Neuron (in vitro differentiated cells): ENCODE results near the gene GMDS.

Experiments used
- H2AFZ ChIP-seq: one replicate; pipeline ENCODE4 v1.6.1; 2013; ENCODE audit warnings: low read depth, mild to moderate bottlenecking, inconsistent platforms, low read length, moderate library complexity
- H3K27me3 ChIP-seq: one replicate; pipeline ENCODE4 v1.6.1; 2013; ENCODE audit warnings: low read length; ENCODE audit not compliant: insufficient read depth
- H3K36me3 ChIP-seq: one replicate; pipeline ENCODE4 v1.6.1; 2013; ENCODE audit warnings: low read length; ENCODE audit not compliant: insufficient read depth
- H3K4me1 ChIP-seq: one replicate; pipeline ENCODE4 v1.6.1; 2013; ENCODE audit warnings: low read length; ENCODE audit not compliant: insufficient read depth
- H3K4me3 ChIP-seq: 2 replicates; pipeline ENCODE4 v1.5.1; 2013; ENCODE audit warnings: mild to moderate bottlenecking, low read length, moderate library complexity
- H3K9me3 ChIP-seq: one replicate; pipeline ENCODE4 v1.6.1; 2013; ENCODE audit warnings: low read length

Gene GMDS

DNA sequence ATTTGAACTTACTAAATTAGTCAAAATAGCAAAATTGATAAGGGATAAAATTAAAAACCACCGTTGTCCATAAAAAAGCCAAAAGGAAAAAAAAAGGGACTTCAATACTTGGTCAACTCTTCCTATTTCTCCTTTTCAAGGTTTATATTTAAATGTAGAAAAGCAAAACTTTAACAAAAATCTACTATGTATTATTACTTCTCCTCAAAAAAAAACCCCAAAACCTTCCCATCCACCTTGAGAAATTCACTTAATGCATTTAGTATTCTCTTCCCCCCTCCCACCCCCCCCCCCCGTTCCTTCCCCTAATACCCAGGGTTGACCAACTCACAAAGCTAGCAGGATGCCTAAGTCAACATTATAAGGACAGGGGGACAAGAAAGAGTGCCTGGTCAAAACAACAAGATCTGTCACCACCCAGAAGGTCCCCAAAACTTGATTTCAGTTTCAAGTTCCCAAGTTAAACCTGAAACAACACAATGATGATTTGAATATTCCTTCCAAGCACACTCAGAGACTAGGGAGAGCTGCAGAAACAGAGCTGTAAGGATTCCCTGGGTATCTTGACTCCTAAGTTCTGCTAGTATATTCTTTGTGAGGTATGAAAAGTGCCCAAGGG, 14.6 kb downstream of the GMDS start:
- H3K36me3 ChIP-seq = no peaks in the 10 kb centered on the region
- no peak overlapping the region for H2AFZ ChIP-seq
- H3K9me3 ChIP-seq = no peaks in the 10 kb centered on the region
- no peaks in the 10 kb centered on the region for H3K27me3 ChIP-seq
- H3K4me1 ChIP-seq = peaks cover 2% of the 10 kb centered on the region
- no peak overlapping the region for H3K4me3 ChIP-seq

DNA sequence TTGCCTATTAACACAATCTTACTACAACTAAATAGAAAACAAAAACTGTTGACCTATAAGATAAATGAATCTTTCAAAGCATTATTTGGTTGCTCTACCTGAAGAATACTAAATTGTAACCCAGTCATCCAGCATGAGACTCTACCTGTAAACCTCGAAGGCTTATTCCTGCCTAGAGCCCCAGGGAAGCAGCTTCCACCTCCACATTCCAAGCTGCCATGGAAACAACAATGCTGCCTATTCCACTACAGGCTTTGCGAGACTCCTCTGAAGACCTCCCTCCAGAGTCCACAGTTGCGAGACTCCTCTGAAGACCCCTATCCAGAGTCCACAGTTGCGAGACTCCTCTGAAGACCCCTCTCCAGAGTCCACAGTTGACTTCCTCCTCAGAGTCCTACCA, 15.7 kb downstream of the GMDS start:
- Histone ChIP-seq H2AFZ (no peak overlapping the region), H3K27me3 (no peaks in the 10 kb centered on the region), H3K9me3 (no peaks in the 10 kb centered on the region), H3K4me3 (no peak overlapping the region), H3K36me3 (no peaks in the 10 kb centered on the region), H3K4me1 (peaks cover 2% of the 10 kb centered on the region)

DNA sequence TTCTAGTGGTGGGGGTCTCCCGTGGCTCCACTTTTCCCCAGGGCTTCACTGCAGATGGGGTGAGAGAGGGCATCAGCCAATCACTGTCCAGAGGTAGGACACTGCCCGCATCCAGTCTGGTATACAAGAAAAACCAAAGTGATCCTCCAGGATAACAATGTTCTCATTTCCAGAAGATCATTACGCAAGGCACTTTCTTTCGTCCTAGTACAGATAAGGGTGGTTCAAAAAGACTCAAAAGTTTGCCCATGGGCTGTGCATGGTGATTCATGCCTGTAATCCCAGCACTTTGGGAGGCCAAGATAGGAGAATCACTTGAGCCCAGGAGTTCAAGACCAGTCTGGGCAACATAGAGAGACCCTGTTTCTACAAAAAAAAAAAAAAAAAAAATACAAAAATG, 16.4 kb downstream of the GMDS start:
- H3K4me1 ChIP-seq = peaks cover 2% of the 10 kb centered on the region
- no peak overlapping the region for H3K4me3 ChIP-seq
- no peaks in the 10 kb centered on the region for H3K36me3 ChIP-seq
- no peaks in the 10 kb centered on the region for H3K27me3 ChIP-seq
- no peak overlapping the region for H2AFZ ChIP-seq
- no peaks in the 10 kb centered on the region for H3K9me3 ChIP-seq

DNA sequence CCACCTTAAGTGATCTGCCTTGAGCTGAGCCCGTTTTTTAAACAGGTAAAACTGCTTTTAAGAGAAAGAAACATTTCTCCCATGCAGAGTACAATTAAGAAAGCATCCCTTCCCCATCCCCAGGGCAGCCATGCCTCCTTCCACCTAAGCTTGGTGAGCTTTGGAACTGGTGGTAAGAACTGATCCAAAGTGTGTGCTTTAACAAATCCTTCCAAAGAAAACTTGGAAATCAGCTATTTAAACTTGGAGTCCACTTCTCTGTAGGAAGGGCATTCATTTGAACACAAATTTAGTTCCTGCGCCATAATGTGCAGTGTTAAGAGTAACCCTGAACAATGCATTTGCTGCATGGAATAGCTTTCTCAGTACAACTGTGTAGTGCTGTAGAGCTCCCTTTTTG, 17.0 kb downstream of the GMDS start:
- H3K27me3 ChIP-seq = no peaks in the 10 kb centered on the region
- no peaks in the 10 kb centered on the region for H3K9me3 ChIP-seq
- no peak overlapping the region for H3K4me3 ChIP-seq
- H3K4me1 ChIP-seq = peaks cover 2% of the 10 kb centered on the region
- no peak overlapping the region for H2AFZ ChIP-seq
- H3K36me3 ChIP-seq = no peaks in the 10 kb centered on the region

DNA sequence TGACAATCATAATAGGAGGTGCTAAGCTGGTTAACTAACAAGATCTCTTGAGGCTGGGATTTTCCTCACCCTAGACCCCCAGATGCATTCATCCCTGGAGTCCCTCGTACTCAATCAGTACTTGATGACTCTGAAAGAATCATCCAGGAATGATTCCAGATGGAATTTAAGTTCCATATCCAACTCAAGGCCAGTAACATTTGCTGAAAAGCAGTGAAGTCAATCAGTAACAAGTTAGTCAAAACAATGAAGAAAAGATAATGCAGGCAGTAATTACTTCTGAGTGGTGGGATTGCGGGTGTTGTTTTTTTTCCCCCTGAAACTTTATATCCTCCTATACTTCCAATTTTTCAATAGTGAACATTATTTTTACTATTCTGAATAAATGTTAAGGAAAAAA, 18.6 kb downstream of the GMDS start:
- Histone ChIP-seq H3K9me3 (no peaks in the 10 kb centered on the region), H2AFZ (no peak overlapping the region), H3K36me3 (no peaks in the 10 kb centered on the region), H3K27me3 (no peaks in the 10 kb centered on the region), H3K4me1 (peaks cover 2% of the 10 kb centered on the region), H3K4me3 (no peak overlapping the region)

DNA sequence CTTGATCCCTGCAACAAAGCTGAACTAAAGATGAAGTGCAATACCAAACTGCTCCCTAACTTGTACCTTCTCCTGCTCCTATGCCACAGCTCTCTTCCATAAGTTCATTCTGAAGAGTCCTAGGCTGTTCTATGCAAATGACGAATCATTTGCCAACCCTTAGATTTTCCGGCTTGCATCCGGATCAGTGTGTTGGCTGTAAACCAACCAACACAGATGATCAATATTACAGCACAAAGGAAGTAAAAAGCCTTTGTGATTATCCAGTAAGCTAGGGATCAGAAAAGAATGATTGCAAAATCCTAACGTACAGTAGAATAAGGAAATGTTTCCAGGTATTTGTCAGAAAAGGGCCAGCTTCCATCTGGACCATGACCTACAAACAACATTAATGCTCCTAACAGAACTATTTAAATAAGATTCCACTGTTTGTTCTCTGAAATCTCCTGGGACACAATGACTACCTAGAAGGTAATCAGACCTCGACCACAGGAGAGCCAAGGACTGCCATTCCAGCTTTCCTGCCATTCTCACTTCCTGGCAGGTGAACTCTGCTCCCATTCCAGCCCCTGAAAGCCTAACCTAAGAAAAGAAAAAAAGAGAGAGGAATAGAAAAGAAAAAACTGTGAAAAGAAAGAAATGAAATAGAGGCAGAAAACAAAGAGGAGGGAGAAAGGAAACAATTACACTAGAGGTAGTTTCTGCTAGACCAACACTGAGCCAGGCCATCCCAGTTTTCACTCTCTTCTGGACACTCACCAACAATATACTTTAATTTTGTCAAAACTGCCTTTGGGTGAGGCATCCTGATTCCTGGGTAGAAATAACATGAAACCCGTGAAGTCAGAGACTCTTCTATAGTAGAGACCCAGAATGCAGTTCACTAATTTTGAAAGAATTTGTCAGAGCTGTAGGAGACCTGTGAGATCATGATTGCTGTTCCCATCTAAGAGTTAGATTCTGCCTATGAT, 19.7 kb downstream of the GMDS start:
- peaks cover 2% of the 10 kb centered on the region for H3K4me1 ChIP-seq
- no peaks in the 10 kb centered on the region for H3K36me3 ChIP-seq
- H3K27me3 ChIP-seq = no peaks in the 10 kb centered on the region
- no peak overlapping the region for H2AFZ ChIP-seq
- H3K9me3 ChIP-seq = no peaks in the 10 kb centered on the region
- H3K4me3 ChIP-seq = no peak overlapping the region

DNA sequence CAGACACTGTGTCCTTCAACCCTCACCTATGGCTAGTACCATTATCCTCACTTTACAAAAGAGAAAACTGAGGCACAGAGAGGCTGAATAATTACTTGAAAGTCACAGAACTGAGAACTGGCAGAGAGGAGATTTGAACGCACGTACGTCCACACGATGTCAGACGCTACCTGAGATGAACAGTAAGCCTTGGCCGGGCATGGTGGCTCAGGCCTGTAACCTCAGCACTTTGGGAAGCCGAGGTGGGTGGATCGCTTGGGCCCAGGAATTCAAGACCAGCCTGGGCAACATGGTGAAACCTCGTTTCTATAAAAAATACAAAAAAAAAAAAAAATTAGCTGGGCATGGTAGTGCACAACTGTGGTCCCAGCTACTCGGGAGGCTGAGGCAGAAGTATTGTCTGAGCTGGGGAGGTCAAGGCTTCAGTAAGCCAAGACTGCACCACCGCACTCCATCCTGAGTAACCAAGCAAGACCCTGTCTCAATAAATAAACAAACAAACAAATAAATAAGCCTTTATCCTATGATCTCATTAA, 20.5 kb downstream of the GMDS start:
- no peaks in the 10 kb centered on the region for H3K9me3 ChIP-seq
- H3K4me1 ChIP-seq = peaks cover 2% of the 10 kb centered on the region
- H3K4me3 ChIP-seq = no peak overlapping the region
- no peaks in the 10 kb centered on the region for H3K36me3 ChIP-seq
- no peaks in the 10 kb centered on the region for H3K27me3 ChIP-seq
- no peak overlapping the region for H2AFZ ChIP-seq

DNA sequence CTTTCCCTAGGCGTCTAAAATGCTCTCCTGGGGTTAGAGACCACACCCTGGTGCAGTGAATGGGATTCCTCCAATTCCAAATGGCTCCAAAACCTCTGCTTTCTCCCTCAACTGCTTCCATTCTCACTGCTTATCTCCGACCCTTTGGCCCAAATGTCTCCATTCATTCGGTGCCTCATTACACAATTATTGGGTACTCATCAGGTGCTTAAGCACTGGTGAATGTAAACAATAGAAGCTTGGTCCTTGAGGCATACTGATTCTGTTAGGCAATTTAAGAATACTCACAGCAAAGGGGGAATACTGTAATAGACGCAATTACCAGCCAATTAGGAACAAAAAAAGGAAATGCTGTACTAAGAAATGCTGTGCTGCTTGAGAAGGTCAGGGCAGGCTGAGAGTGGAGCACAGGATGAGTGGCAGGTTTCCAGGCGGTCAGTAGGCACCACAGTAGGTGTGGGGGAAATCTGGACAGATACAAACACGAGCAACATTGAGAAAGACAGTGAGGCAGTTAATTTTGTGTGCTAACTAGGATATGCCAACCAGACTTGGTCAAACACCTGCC, 23.0 kb downstream of the GMDS start:
- H2AFZ ChIP-seq = no peak overlapping the region
- no peaks in the 10 kb centered on the region for H3K36me3 ChIP-seq
- no peaks in the 10 kb centered on the region for H3K27me3 ChIP-seq
- no peak overlapping the region for H3K4me3 ChIP-seq
- H3K4me1 ChIP-seq = no peaks in the 10 kb centered on the region
- no peaks in the 10 kb centered on the region for H3K9me3 ChIP-seq

DNA sequence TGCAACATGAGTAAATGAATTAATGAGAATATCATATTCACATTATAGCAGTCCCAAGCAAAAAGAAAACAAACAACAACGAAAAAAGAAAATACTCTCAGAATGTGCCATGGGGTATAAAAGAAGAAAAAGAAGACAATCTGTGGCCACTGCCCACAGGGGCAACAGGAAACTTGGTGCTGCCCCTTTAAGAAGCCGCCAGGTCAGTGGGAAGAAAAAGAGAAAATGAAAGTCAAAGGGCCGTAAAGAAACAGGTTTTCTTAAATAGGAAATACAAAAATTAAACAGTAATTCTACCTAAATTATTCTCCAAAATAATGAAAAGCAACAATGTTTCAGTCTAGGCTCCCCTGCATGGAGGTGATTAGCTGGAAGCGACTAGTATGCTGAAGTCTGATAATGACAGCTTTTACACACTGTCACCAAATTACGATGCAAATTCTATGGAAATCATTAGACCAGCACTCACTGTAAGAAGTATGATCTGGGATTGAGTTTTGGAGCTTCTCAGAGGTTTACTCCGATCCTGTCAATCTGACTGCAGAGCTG, 23.6 kb downstream of the GMDS start:
- Histone ChIP-seq H2AFZ (no peak overlapping the region), H3K4me3 (no peak overlapping the region), H3K27me3 (no peaks in the 10 kb centered on the region), H3K9me3 (no peaks in the 10 kb centered on the region), H3K4me1 (no peaks in the 10 kb centered on the region), H3K36me3 (no peaks in the 10 kb centered on the region)

DNA sequence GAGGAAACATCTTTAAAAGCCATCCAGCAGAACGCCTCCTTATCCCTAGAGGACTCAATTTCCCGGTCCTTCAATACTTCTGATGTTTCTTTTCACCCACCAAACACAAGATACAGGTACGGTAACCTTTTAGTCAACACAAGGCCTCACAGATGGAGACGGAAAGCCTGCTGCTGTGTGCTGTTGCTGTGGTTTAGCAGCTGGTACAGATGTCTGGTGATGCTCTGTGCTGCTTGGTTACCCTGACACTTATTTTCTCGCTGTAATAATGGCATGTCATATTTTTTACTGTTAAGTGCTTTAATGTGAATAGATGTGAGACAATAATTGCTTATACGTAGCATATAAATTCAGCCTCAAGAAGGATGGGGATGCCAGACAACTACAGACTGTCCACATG, 25.3 kb downstream of the GMDS start:
- no peaks in the 10 kb centered on the region for H3K27me3 ChIP-seq
- no peaks in the 10 kb centered on the region for H3K4me1 ChIP-seq
- H2AFZ ChIP-seq = no peak overlapping the region
- no peak overlapping the region for H3K4me3 ChIP-seq
- no peaks in the 10 kb centered on the region for H3K36me3 ChIP-seq
- no peaks in the 10 kb centered on the region for H3K9me3 ChIP-seq

DNA sequence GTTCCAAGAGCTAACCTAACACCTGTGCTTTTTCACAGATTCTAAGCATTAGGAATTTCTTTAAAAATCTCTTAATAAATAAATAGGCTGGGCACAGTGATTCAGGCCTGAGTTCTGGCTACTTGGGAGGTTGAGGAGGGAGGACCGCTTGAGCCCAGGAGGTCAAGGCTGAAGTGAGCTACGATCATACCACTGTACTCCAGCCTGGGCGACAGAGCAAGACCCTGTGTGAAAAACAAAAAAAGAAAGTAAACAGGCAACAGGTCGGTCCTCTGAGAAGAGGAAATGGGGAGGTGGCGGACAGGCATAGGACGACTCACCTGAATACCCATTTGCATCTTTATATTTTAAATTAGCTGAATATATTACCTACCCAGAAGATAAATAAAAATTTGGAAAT, 26.5 kb downstream of the GMDS start:
- H3K4me3 ChIP-seq = no peak overlapping the region
- no peaks in the 10 kb centered on the region for H3K9me3 ChIP-seq
- no peak overlapping the region for H2AFZ ChIP-seq
- no peaks in the 10 kb centered on the region for H3K27me3 ChIP-seq
- no peaks in the 10 kb centered on the region for H3K4me1 ChIP-seq
- no peaks in the 10 kb centered on the region for H3K36me3 ChIP-seq

DNA sequence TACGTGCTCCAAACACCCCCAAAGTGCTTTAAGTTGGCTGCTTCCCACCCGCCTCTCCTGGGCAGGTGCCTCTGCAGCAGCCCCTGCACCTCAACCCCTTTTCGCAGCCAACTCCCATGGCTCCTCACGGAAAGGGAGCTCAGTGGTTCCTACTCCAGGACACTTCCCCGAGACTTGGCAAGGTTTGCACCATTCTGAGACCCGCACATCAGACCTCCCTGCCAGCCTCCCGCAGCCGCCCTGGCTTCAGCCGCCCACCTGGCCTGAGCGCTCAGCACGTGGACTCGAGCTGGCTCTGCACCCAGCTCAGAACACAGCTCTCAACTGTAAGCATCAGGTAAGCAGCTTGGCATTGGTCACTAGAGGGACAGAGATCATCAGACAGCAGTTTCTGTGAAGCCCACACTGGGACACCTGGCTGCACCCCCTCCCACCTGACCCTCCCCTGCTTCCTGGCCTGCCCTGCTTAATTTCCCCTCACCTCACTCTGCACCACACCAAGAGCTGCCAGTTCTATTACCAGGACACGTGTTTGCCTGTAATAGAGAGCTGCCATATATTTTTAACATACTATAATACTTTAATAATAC, 28.5 kb downstream of the GMDS start:
- H3K4me1 ChIP-seq = no peaks in the 10 kb centered on the region
- no peaks in the 10 kb centered on the region for H3K9me3 ChIP-seq
- H3K4me3 ChIP-seq = no peak overlapping the region
- H3K27me3 ChIP-seq = no peaks in the 10 kb centered on the region
- H3K36me3 ChIP-seq = no peaks in the 10 kb centered on the region
- H2AFZ ChIP-seq = no peak overlapping the region

DNA sequence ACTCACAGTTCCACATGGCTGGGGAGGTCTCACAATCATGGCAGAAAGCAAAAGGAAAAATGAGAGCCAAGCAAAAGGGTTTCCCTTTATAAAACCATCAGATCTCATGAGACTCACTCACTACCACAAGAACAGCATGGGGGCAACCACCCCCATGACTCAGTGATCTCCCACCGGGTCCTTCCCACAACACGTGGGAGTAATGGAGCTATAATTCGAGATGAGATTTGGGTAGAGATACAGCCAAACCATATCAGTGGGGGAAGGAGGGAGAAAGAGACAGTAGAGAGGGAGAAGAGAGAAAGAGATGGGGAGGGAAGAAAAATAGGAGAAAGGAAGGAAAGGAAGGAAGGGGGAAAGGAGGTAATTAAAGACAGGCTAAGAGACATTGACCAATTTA, 30.1 kb downstream of the GMDS start:
- Histone ChIP-seq H3K4me1 (no peaks in the 10 kb centered on the region), H3K36me3 (no peaks in the 10 kb centered on the region), H3K27me3 (no peaks in the 10 kb centered on the region), H3K4me3 (no peak overlapping the region), H3K9me3 (no peaks in the 10 kb centered on the region), H2AFZ (no peak overlapping the region)
